OCI-LY7 (cell line): ENCODE data around the gene CD22.

Source experiments
- CTCF ChIP-seq: fragments of 200-600 bp; sonication (generic); conservative IDR thresholded peaks from 2 replicates; pipeline ENCODE4 v1.5.1; 2014; ENCODE audit warnings: mild to moderate bottlenecking, antibody characterized with exemption, low read length, moderate library complexity, mixed read lengths
- EZH2phosphoT487 ChIP-seq: fragments of 200-600 bp; sonication (generic); IDR thresholded peaks from 2 replicates; pipeline ENCODE4 v1.6.1; 2018; ENCODE audit warnings: low read depth, borderline replicate concordance, mild to moderate bottlenecking, mixed run types, antibody characterized with exemption, low read length, moderate library complexity, mixed read lengths

GRCh38 chr19:35396240-35396885, 67.4 kb downstream of the CD22 start:
- TF ChIP-seq CTCF (no peak), EZH2phosphoT487 (no peak)
